Transverse colon (tissue), 4 donors: ENCODE measurements around the gene ALG1. TPM values are rescaled to one million over a fixed set of nuclear protein-coding genes. Genes with fewer than 3 reads are reported as not detected.
"Not testable (repeated sequence)": the region's sequence is repeated elsewhere in the genome, so short reads cannot be mapped to it uniquely, and the experiment has no call there.

ENCODE experiments used
- DNase-seq: peaks from one replicate; pipeline ENCODE4 v3.0.0-alpha.2; 2019
- H3K27ac ChIP-seq, 4 donors: fragments of 200-600 bp; sonication (generic); 2 replicates each; pipeline ENCODE4 v1.5.1; 2016 to 2018; ENCODE audit warnings: inconsistent platforms in 4 of 4
- H3K27me3 ChIP-seq: fragments of 200-600 bp; sonication (generic); 2 replicates; pipeline ENCODE4 v1.5.1; 2017; ENCODE audit warnings: inconsistent platforms
- H3K36me3 ChIP-seq, 4 donors: fragments of 200-600 bp; sonication (generic); 2 replicates each; pipeline ENCODE4 v1.5.1; 2017 to 2019; ENCODE audit warnings: inconsistent platforms in 4 of 4
- H3K4me1 ChIP-seq, 4 donors: fragments of 200-600 bp; sonication (generic); 2 replicates each; pipeline ENCODE4 v1.5.1; 2017 to 2020; ENCODE audit warnings: inconsistent platforms in 4 of 4
- H3K4me3 ChIP-seq, 4 donors: fragments of 200-600 bp; sonication (generic); 1 replicate in 1 of 4; 2 replicates in 3 of 4; pipeline versions ENCODE4 v1.5.1 to v1.6.1; 2017 to 2019; ENCODE audit warnings: inconsistent platforms in 4 of 4
- H3K9me3 ChIP-seq, 2 donors: fragments of 200-600 bp; sonication (generic); 2 replicates each; pipeline ENCODE4 v1.5.1; 2017 to 2019; ENCODE audit warnings: inconsistent platforms in 2 of 2
- CTCF ChIP-seq, 5 experiments: fragments of 200-600 bp in 3 of 5; fragments of 450-650 bp in 2 of 5; sonication (generic) in 3 of 5; IDR thresholded peaks; 1 replicate in 2 of 5; 2 replicates in 3 of 5; pipeline ENCODE4 v1.5.1; 2016 to 2017; ENCODE audit warnings: antibody characterized with exemption in 5 of 5, inconsistent platforms in 3 of 5, mild to moderate bottlenecking in 2 of 5, moderate library complexity in 1 of 5
- EP300 ChIP-seq: sonication (generic); formaldehyde crosslinking; IDR thresholded peaks from one replicate; pipeline ENCODE4 v1.6.1; 2017; ENCODE audit warnings: antibody characterized with exemption, low read depth
- POLR2A ChIP-seq: fragments of 450-650 bp; IDR thresholded peaks from one replicate; pipeline ENCODE4 v1.6.1; 2016; ENCODE audit warnings: antibody characterized with exemption, mild to moderate bottlenecking, moderate library complexity
- POLR2AphosphoS5 ChIP-seq, 3 donors: sonication (generic); formaldehyde crosslinking; IDR thresholded peaks; one replicate each; pipeline ENCODE4 v1.6.1; 2016; ENCODE audit warnings: antibody characterized with exemption in 3 of 3
- WGBS, 2 donors: methylation state at CpG; one replicate each; pipeline ENCODE4 v1.1.5; 2018; ENCODE audit warnings: low coverage in 1 of 2; 5-methylcytosine and 5-hydroxymethylcytosine counted together
- in situ Hi-C, 4 donors: fragments of 200-750 bp; cut with MboI; loops; one replicate each; pipeline versions ENCODE4 v1.15.0 to v1.15.1; 2017; ENCODE audit warnings: low sequenced_read_pairs in 3 of 4, low pct_ligation_motif_present in 1 of 4, low pct_unique_long_range_greater_than_20kb in 1 of 4
- intact Hi-C: fragments of 100-400 bp; cut with DNase I; formaldehyde crosslinking; loops from one replicate; pipeline ENCODE4 v1.15.1; 2023; ENCODE audit warnings: low total_unique reads
- total RNA-seq, 4 donors: library from RNA; depleted of rRNA; stranded (reverse); fragments of >200 nt; gene quantifications; one replicate each; pipeline ENCODE4 v1.1.0, GENCODE V29; 2016

The ALG1 gene
- total RNA-seq, 4 donors from 2014 or later: 24.4 to 111 (median 41.6) TPM

- H3K4me1 ChIP-seq: no peaks in the 10 kb centered on the region
- no peak for TF ChIP-seq EP300
- no peak for TF ChIP-seq POLR2A
- no peak for TF ChIP-seq CTCF (IDR thresholded peaks at IDR 0.05)
- no peak for TF ChIP-seq POLR2AphosphoS5 (IDR thresholded peaks at IDR 0.05)
- no peak overlapping the region for H3K4me3 ChIP-seq
- intact Hi-C loops: loop anchor here (5.0 kb wide), 1 partner anchor 295 kb away; no protein-coding TSS in a partner anchor
- H3K9me3 ChIP-seq: no peaks in the 10 kb centered on the region
- DNase-seq: no peak
- in situ Hi-C loops: no loop called here
- H3K27me3 ChIP-seq: no peaks in the 10 kb centered on the region
- WGBS, 2 donors: 20 to 79% methylated on average over 1 to 14 of the region's 14 CpGs
- no peak overlapping the region for H3K27ac ChIP-seq
- no peaks in the 10 kb centered on the region for H3K36me3 ChIP-seq
Observed at GRCh38 chr16:5042574-5043171, 29.0 kb upstream of the ALG1 start.

DNA sequence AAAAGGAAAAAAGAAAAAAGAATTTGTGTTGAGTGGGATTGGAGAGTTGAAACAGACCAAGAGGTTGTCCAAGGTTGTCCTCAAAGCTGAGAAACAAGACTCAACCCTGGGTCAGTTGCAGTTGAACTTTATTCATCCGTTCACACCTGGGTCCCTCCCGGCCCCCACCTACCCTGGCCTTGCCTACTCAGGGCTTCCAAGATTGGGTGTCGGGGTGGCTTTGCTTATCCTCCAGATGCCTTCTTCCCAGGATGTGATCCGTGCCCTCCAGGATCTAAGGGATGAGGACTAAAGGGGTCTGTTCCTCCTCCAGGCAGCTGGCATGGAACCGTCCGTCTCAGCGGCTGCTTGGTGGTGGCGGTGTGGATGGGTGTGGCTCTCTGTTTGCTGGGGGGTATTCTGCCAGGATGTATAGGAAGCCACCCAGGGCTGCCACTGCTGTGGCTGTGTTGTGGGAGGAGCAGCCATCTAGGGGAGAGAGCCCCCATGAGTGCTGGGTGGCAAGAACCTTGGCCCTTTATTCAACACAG, 27.6 kb upstream of the ALG1 start:
- Histone ChIP-seq H3K9me3 (no peaks in the 10 kb centered on the region), H3K4me1 (no peaks in the 10 kb centered on the region), H3K27me3 (no peaks in the 10 kb centered on the region), H3K27ac (no peak overlapping the region), H3K36me3 (no peaks in the 10 kb centered on the region), H3K4me3 (no peak overlapping the region)
- in situ Hi-C loops (no loop called here), intact Hi-C loops (loop anchor here (5.0 kb wide), 1 partner anchor 297 kb away; no protein-coding TSS in a partner anchor)
- TF ChIP-seq POLR2A: no peak
- no peak for TF ChIP-seq EP300
- TF ChIP-seq POLR2AphosphoS5 (IDR thresholded peaks at IDR 0.05): no peak
- no peak for TF ChIP-seq CTCF (IDR thresholded peaks at IDR 0.05)
- no peak for DNase-seq
- WGBS, 2 donors: 92 to 93% methylated on average over 2 to 8 of the region's 8 CpGs

DNA sequence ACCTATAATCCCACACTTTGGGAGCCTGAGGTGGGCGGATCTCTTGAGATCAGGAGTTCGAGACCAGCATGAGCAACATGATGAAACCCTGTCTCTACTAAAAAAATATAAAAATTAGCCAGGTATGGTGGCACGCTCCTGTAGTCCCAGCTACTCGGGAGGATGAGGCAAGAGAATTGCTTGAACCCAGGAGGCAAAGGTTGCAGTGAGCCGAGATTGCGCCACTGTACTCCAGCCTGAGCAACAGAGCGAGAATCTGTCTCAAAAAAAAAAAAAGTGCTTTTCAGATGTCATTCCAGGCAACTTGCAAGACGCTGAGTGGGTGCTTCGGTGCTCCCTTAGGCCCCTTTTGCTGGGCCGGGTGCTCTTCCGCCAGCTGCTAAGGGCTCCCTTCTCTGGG, 27.1 kb upstream of the ALG1 start:
- H3K9me3 ChIP-seq, H3K4me1 ChIP-seq, DNase-seq, H3K4me3 ChIP-seq, H3K36me3 ChIP-seq, in situ Hi-C loops, H3K27me3 ChIP-seq, H3K27ac ChIP-seq: not testable (repeated sequence)
- WGBS, 2 donors: 92 to 95% methylated on average over 2 to 11 of the region's 11 CpGs
- intact Hi-C loops: loop anchor here (5.0 kb wide), 1 partner anchor 297 kb away; no protein-coding TSS in a partner anchor

DNA sequence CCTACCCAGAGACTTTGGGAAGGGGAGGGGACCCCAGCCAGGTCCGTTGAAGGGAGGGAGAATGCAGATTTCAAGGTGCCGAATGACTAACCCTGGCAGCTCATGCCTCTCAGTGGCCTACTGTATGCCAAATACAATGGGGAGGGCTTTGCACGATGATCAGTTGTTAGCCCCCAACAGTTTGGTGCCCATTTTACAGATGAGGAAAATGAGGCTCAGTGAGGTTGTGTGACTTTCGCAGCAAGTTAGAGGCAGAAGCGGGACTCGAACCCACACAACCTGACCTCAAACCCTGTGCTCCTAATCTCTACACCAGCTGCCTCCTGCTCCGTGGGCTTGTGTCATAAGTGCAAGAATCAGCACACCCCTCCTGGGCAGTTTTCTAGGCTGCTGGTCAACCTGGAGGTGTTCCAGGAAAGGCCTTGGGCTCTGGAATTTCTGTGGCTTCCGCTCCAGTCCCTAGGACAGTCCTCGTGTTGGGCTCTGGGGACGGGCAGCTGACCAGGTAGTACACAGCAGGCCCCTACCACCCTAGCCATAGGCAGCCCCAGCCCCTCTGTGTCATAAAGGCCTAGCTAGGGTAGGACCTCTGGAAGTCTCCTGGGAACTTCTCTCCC, 26.0 kb upstream of the ALG1 start:
- WGBS, 2 donors: 80 to 90% methylated on average over 1 to 10 of the region's 10 CpGs
- Histone ChIP-seq H3K4me3 (no peak overlapping the region), H3K4me1 (no peaks in the 10 kb centered on the region), H3K27ac (no peak overlapping the region), H3K36me3 (no peaks in the 10 kb centered on the region), H3K27me3 (no peaks in the 10 kb centered on the region), H3K9me3 (no peaks in the 10 kb centered on the region)
- TF ChIP-seq EP300: no peak
- TF ChIP-seq POLR2A: no peak
- no peak for TF ChIP-seq CTCF (IDR thresholded peaks at IDR 0.05)
- TF ChIP-seq POLR2AphosphoS5 (IDR thresholded peaks at IDR 0.05): no peak
- in situ Hi-C loops: no loop called here
- DNase-seq: no peak
- intact Hi-C loops: no loop called here
